T-helper 2 cell treated with Interferon-gamma antibody and Interleukin-4, amounts not matched to agents 5 μg/mL and 100 μg/mL, for 36 hours (primary cell): Measurements from ENCODE around the gene TMIGD1.
A peak's percentile ranks its signal among the peaks of the same experiment; 100 is the strongest.

Experiments used
- DNase-seq: peaks from one replicate; pipeline ENCODE4 v3.0.0; 2021; ENCODE audit warnings: low spot score
- H3K27ac Mint-ChIP-seq: one replicate; pipeline ENCODE4 v1.8.0; 2021; ENCODE audit warnings: mild to moderate bottlenecking, mixed read lengths
- H3K27me3 Mint-ChIP-seq: one replicate; pipeline ENCODE4 v1.8.0; 2021; ENCODE audit warnings: low read depth, mixed read lengths
- H3K36me3 Mint-ChIP-seq: one replicate; pipeline ENCODE4 v1.8.0; 2021; ENCODE audit warnings: low read depth, mixed read lengths
- H3K4me1 Mint-ChIP-seq: one replicate; pipeline ENCODE4 v1.8.0; 2021; ENCODE audit warnings: low read depth, mixed read lengths
- H3K4me3 Mint-ChIP-seq: one replicate; pipeline ENCODE4 v1.8.0; 2022; ENCODE audit warnings: mild to moderate bottlenecking, moderate library complexity, mixed read lengths
- H3K9me3 Mint-ChIP-seq: one replicate; pipeline ENCODE4 v1.8.0; 2021; ENCODE audit warnings: mixed read lengths

Gene TMIGD1

DNA sequence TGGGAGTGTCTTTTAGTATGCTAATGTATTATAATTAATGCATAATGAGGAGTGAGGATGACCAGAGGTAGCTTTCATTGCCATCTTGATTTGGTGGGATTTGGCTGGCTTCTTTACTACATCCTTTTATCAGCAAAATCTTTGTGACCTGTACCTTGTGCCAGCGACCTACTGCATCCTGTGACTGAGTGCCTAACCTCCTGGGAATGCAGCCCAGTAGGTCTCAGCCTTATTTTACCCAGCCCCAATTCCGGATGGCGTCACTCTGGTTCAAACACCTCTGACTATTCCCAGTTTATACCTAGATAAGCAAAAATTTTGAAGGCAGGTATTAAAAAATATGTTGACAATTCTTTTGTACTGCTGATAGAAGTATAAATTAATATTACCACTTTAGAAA is 31.6 kb downstream of the TMIGD1 start:
- no peak overlapping the region for H3K27ac Mint-ChIP-seq
- H3K36me3 Mint-ChIP-seq, result no peaks in the 10 kb centered on the region
- H3K27me3 Mint-ChIP-seq, result peaks cover 5% of the 10 kb centered on the region
- H3K4me1 Mint-ChIP-seq, result peaks cover 3% of the 10 kb centered on the region
- H3K4me3 Mint-ChIP-seq, result no peak overlapping the region
- no peaks in the 10 kb centered on the region for H3K9me3 Mint-ChIP-seq
- no peak for DNase-seq

DNA sequence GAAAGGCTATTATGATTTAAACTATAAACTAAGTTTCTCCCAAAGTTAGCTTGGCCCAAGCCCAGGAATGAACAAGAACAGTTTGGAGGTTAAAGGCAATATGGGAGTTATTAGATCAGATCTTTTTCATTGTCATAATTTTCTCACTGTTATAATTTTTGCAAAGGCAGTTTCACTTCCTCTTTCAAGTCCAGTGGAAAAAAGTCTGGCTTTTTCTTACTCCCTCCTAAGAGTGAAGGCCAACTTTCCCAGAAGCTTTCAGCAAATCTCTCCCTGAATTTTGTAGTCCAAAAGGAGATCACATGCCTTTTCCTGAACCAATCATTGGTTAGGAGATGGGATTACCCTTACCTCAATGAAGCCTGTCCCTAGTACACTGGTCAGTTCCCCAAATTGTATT is 33.0 kb downstream of the TMIGD1 start:
- DNase-seq, result no peak
- Mint-ChIP-seq H3K9me3 (no peaks in the 10 kb centered on the region), H3K27me3 (peaks cover 5% of the 10 kb centered on the region), H3K27ac (no peak overlapping the region), H3K36me3 (no peaks in the 10 kb centered on the region), H3K4me3 (no peak overlapping the region), H3K4me1 (peaks cover 3% of the 10 kb centered on the region)

DNA sequence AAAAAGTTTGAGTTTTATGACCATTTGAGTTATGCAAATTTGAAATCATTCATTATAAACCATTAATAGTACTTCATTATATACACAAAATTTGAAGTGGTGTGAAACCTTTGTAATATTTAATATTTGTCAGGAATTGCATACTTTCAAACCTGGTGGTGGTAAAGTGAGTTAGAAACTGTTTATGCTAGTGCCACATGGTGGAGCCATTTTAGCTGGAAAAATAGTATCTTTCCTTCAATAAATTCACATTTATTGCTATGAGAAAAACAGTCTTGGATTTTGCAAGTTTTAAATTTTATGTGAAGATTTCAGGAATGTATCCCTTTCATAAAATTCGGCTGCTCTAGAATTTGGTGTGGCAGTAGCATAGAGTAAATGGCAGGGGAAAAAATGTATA is 34.9 kb downstream of the TMIGD1 start:
- peaks cover 3% of the 10 kb centered on the region for H3K27me3 Mint-ChIP-seq
- no peaks in the 10 kb centered on the region for H3K9me3 Mint-ChIP-seq
- H3K4me1 Mint-ChIP-seq, result peaks cover 3% of the 10 kb centered on the region
- H3K36me3 Mint-ChIP-seq, result no peaks in the 10 kb centered on the region
- DNase-seq, result no peak
- no peak overlapping the region for H3K27ac Mint-ChIP-seq
- no peak overlapping the region for H3K4me3 Mint-ChIP-seq

DNA sequence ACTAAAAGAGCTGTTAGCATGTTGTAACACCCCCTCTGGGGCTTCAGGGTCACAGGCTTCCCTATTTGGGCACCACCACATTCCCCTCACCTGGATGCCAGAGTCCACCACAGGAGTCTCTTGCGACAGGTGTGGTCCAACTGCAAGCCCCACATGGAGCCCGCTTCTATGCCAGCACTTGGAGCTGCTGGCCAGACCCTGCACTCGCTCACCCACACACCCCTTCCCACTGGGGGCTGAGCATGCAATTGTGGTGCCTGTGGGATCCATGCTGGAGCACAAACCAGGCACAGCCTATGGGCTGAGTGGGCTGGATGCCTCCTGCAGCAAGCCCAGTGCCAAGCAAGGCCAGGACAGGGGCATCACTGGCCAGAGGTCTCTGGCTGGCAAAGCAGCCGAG is 36.1 kb downstream of the TMIGD1 start:
- Mint-ChIP-seq H3K36me3 (no peaks in the 10 kb centered on the region), H3K9me3 (no peaks in the 10 kb centered on the region), H3K4me3 (no peak overlapping the region), H3K4me1 (peaks cover 3% of the 10 kb centered on the region), H3K27me3 (peaks cover 3% of the 10 kb centered on the region), H3K27ac (no peak overlapping the region)
- no peak for DNase-seq

DNA sequence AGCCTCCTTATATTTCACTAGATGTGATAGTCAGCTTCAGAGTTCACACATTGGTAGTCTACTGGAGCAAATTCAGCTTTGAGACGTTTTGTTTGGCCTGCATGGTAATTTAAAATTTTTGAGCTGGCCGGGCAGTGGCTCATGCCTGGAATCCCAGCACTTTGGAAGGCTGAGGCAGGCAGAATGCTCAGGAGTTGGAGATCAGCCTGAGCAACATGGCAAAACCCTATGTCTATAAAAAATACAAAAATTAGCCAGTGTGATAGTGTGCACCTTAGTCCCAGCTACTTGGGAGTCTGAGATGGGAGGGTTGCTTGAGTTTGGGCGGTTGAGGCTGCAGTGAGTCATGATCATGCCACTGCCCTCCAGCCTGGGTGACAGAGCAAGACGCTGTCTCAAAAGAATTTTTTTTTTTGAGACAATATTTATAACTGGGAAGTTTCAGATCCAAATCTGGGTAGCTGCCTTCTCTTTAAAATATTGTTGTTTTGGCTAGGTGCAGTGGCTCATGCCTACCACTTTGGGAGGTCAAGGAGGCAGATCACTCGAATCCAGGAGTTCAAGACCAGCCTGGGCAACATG is 37.3 kb downstream of the TMIGD1 start:
- no peaks in the 10 kb centered on the region for H3K9me3 Mint-ChIP-seq
- no peak overlapping the region for H3K27ac Mint-ChIP-seq
- H3K4me3 Mint-ChIP-seq, result no peak overlapping the region
- no peaks in the 10 kb centered on the region for H3K36me3 Mint-ChIP-seq
- H3K27me3 Mint-ChIP-seq, result peaks cover 3% of the 10 kb centered on the region
- H3K4me1 Mint-ChIP-seq, result peaks cover 3% of the 10 kb centered on the region
- DNase-seq, result no peak

DNA sequence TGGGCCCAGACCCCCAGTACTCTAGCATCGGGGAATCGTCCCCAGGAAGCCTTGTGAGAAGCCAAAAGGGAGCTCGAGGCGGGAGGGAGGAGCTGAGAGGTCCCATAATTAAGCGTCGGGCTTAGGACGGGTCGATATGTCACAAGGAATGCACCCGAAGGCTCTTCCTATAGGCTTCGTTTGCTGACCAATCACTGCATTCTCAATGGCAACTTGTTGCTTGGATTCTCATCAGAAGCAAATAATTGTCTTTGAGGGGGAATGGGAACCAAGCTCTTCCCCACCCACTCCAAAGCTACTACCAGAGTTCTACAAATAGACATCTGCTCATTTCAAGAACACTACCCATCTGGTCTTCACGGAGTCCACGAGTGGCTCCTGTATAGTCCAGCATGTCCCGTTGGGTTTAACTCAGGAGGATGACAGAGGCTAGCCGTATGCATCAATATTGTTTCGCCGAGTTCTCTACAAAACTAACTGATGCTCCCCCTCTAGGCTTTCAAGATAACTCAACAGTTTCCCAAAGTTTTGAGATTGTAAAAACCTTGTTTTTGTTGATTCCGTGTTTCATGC is 41.5 kb downstream of the TMIGD1 start:
- peak overlapping the region; percentile 55 for H3K4me3 Mint-ChIP-seq

DNA sequence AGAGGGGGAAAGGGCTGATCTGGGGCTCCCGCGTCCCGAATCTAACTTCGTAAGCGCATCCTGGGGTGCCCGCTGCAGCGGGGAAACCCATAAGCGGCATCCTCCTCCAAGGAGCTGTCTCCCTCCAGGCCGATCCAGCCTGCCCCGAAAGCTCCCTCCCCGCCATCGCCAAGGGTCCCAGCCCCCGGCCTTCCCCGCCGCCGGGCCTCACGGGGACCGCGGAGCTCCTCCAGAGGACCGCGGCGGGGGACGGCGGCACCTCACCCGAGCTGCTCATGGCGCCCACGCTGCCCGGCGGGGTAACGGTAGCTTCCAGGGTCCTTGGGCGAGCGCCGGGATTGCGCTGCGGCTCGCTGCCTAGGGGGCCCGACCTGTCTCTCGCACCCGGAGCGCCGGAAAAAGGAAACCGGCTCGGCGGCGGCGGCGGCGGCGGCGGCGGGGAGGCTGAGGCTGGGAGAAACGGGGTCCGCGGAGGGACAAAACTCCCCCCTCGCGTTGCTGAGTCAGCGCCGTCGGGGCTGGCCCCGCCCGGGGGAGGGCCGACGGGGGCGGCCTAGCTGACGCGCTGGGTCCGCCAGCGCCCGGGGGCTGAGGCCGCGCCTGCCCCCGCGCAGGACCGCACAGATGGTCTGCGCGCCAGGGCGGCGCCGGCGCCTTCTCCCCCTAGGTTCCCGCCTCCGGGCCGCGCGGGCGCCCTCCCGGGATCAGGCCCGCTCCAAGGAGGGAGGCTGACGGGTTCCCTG is 42.1 kb downstream of the TMIGD1 start, which contains the start of gene BLMH:
Gene BLMH (minus strand): TSS at position 402 of the 743 bp plus-strand sequence. CDS start 125 bp downstream, at position 277.
- Mint-ChIP-seq H3K27me3 (no peaks in the 10 kb centered on the region), H3K36me3 (peaks cover 15% of the 10 kb centered on the region), H3K4me1 (peaks cover 12% of the 10 kb centered on the region), H3K27ac (peak within 1 kb of the TSS; percentile 81), H3K4me3 (peak within 1 kb of the TSS; percentile 95), H3K9me3 (no peaks in the 10 kb centered on the region)
- DNase-seq, result peak; percentile 84

More for the DNA sequence above, 41.5 kb downstream of the TMIGD1 start:
- Mint-ChIP-seq H3K27me3 (peaks cover 2% of the 10 kb centered on the region), H3K36me3 (peaks cover 9% of the 10 kb centered on the region), H3K4me1 (peaks cover 12% of the 10 kb centered on the region), H3K9me3 (no peaks in the 10 kb centered on the region), H3K27ac (no peak overlapping the region)
- DNase-seq, result no peak

DNA sequence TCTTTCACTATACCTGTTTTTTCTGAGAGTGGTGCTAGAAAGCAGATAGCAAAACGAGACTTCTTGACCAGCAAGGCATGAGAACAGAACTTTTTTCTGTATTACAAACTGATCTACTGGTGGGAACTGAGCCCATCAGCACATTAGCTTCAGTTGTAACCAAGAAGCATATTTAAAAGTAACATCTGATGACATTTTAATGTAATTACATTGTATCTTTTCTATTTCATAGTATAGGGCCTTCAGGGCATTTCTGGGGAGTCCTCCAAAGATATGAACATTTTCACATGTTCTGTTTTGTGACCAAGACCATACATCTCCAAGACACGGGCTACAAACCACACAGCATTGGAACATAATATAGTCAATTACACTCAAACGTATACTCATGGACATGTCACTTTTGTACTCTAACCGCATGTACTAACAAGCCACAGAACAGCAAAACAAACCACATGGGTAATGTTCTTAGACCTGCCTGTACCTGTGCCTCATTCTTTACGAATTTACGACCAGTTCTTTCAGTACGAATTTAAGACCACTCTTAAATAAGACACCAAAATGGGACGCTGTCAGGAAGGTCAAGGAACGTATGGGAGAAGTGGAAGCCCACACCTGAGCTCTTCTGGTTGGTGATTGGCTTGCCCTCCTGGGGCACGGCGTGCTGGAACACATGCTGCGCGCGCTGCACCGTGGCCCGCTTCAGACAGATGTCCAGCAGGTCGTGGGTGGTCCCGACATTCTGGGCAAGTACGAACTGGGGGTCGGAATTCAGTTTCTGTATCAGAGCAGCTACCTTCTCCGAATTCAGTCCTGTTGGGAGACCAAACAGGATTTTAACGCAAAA is 42.9 kb downstream of the TMIGD1 start:
- peak overlapping the region; percentile 81 for H3K27ac Mint-ChIP-seq
- H3K4me1 Mint-ChIP-seq, result peaks cover 12% of the 10 kb centered on the region
- peak; percentile 36 for DNase-seq
- peak overlapping the region; percentile 95 for H3K4me3 Mint-ChIP-seq
- H3K9me3 Mint-ChIP-seq, result no peaks in the 10 kb centered on the region
- no peaks in the 10 kb centered on the region for H3K27me3 Mint-ChIP-seq
- peaks cover 19% of the 10 kb centered on the region for H3K36me3 Mint-ChIP-seq

DNA sequence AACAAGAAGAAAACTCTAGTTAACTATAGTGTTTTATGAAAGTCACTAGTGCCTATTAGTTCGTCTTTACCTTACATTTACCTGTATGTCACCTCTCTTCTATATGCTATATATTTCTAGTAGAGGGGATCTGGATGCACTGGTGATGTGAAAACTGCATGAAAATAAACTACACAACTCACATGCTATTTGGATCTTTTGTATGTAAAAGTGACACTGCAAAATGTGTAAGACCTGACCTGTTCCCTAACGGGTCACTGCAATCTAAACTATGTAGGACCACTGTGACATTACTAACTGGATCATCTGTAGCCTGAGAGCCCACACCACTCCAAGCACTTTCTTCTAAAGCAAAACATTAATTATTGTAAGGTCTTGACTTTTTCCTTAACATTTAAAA is 43.8 kb downstream of the TMIGD1 start:
- H3K4me3 Mint-ChIP-seq, result peak overlapping the region; percentile 95
- no peak for DNase-seq
- peaks cover 12% of the 10 kb centered on the region for H3K4me1 Mint-ChIP-seq
- peaks cover 26% of the 10 kb centered on the region for H3K36me3 Mint-ChIP-seq
- H3K27me3 Mint-ChIP-seq, result no peaks in the 10 kb centered on the region
- H3K27ac Mint-ChIP-seq, result no peak overlapping the region
- no peaks in the 10 kb centered on the region for H3K9me3 Mint-ChIP-seq

DNA sequence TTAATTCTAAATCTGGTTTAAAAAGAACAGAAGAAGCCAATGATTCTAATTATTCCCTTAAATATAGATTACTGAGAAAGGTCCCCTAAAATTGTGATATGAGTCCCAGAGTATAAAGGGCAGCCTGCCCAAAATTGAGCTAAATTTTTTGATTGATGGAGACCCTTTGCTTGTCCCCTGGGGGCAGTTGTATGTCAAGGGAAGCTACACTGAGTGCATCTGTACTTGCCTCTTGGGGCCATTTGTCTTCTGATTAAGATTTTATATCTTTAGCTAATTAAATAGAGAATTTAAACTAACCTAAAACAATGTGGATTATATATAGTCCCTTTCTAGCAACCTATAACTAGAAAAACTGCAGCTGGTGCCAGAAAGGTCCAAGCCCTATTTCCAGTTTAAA is 54.7 kb downstream of the TMIGD1 start:
- H3K4me1 Mint-ChIP-seq, result peaks cover 3% of the 10 kb centered on the region
- H3K4me3 Mint-ChIP-seq, result no peak overlapping the region
- no peaks in the 10 kb centered on the region for H3K27me3 Mint-ChIP-seq
- no peak overlapping the region for H3K27ac Mint-ChIP-seq
- H3K9me3 Mint-ChIP-seq, result no peaks in the 10 kb centered on the region
- DNase-seq, result no peak
- peaks cover 34% of the 10 kb centered on the region for H3K36me3 Mint-ChIP-seq

DNA sequence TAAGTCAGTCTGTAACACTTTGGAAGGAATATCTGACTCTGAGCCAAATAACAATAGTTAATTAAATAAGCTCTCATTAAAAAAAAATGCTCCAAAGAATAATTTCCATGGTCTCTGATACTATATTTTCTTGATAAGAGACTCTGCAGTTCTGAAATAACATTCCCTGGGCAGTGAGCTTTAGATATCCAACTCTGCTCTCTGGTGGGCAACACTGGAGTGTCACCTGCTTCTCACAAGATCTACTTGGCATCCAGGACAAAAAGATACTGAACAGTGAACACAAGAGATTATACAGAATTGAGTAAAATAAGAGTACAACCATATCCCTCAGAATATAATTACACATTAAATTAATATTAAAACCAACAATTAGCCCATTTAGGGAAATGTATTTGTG is 55.8 kb downstream of the TMIGD1 start:
- Mint-ChIP-seq H3K36me3 (peaks cover 34% of the 10 kb centered on the region), H3K4me1 (peaks cover 3% of the 10 kb centered on the region), H3K27me3 (no peaks in the 10 kb centered on the region), H3K27ac (no peak overlapping the region), H3K9me3 (no peaks in the 10 kb centered on the region), H3K4me3 (no peak overlapping the region)
- DNase-seq, result no peak

DNA sequence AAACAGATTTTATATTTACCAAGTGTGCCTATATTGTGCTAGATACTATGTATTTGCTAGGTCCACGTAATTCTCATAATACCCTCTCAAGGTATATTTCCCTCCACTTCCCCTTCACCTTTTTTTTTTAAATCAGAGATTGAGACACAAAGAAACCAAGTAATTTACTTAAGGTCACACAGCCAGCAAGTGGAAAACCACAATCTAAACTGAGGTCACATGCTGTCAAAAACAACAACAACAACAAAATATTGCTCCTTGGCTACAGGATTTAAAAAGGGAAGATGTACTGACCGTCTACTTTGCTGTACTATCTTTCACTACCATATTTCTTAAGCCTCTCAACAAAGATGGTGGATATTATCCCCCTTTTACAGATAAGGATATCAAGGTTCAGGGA is 57.9 kb downstream of the TMIGD1 start:
- Mint-ChIP-seq H3K36me3 (peaks cover 47% of the 10 kb centered on the region), H3K27ac (no peak overlapping the region), H3K27me3 (no peaks in the 10 kb centered on the region), H3K4me1 (peaks cover 3% of the 10 kb centered on the region), H3K9me3 (no peaks in the 10 kb centered on the region), H3K4me3 (no peak overlapping the region)
- DNase-seq, result no peak

DNA sequence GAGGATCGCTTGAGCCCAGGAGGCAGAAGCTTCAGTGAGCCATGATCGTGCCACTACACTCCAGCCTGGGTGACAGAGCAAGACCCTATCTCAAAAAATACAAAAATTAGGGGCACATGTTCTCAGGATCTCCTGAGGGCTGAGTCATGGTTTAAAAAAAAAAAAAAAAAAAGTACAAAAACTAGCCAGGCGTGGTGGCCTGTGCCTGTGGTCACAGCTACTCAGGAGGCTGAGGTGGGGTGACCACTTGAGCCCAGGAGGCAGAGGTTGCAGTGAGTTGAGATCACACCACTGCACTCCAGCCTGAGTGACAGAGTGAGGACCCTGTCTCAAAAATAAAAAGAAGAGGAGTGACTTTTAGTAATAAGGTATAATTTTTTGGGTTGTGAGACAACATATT is 59.0 kb downstream of the TMIGD1 start:
- Mint-ChIP-seq H3K4me3 (no peak overlapping the region), H3K36me3 (peaks cover 48% of the 10 kb centered on the region), H3K27ac (no peak overlapping the region), H3K9me3 (no peaks in the 10 kb centered on the region), H3K4me1 (peaks cover 3% of the 10 kb centered on the region), H3K27me3 (no peaks in the 10 kb centered on the region)
- no peak for DNase-seq

DNA sequence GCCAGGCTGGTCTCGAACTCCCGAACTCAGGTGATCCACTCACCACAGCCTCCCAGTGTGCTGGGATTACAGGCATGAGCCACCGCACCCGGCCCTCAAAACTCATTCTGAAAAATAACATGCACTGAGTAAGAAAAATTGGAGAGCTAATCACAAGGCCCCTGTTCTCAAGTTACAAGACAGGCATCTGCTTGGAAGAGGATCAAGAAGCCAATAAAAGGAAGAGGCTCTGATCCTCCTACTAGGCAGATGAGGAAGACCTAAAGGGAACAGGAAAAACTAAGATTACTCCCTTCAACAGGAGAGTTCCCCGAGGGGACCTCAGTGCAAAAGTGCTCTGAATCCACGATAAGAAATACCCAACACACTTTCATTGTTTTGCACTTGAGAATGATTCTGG is 60.5 kb downstream of the TMIGD1 start:
- H3K36me3 Mint-ChIP-seq, result peaks cover 48% of the 10 kb centered on the region
- H3K9me3 Mint-ChIP-seq, result no peaks in the 10 kb centered on the region

More for the DNA sequence above, 60.5 kb downstream of the TMIGD1 start:
- Mint-ChIP-seq H3K4me1 (peaks cover 3% of the 10 kb centered on the region), H3K27me3 (no peaks in the 10 kb centered on the region), H3K27ac (no peak overlapping the region), H3K4me3 (no peak overlapping the region)
- no peak for DNase-seq
